Esophagus mucosa (tissue), 1 donor: ENCODE data around the gene RNF31. TPM values are rescaled to one million over a fixed set of nuclear protein-coding genes. Genes with fewer than 3 reads are reported as not detected.
"Not testable (repeated sequence)": the region's sequence is repeated elsewhere in the genome, so short reads cannot be mapped to it uniquely, and the experiment has no call there.

Experiments used
- ATAC-seq: fragments of 200-7000 bp; cut with Tn5 transposase; one replicate; pipeline ENCODE4 v1.9.1; 2020
- total RNA-seq: library from RNA; stranded (reverse); gene quantifications from one replicate; pipeline ENCODE4 v1.2.4, GENCODE V29; 2023
- donor health status: DM: yes; HTN: yes; CAD: no.

Gene RNF31
- 39.7 TPM for total RNA-seq

- ATAC-seq = peak; percentile 94
Measured at GRCh38 chr14:24146978-24147760, at the start of gene RNF31. TSS of gene RNF31 (plus strand) at chr14:24147498. CDS start at chr14:24147699, 201 bp downstream.

GRCh38 chr14:24098229-24098926 is 48.9 kb upstream of the RNF31 start:
- no peak for ATAC-seq

- no peak for ATAC-seq
Measured at GRCh38 chr14:24098927-24099813, 48.1 kb upstream of the RNF31 start.

DNA sequence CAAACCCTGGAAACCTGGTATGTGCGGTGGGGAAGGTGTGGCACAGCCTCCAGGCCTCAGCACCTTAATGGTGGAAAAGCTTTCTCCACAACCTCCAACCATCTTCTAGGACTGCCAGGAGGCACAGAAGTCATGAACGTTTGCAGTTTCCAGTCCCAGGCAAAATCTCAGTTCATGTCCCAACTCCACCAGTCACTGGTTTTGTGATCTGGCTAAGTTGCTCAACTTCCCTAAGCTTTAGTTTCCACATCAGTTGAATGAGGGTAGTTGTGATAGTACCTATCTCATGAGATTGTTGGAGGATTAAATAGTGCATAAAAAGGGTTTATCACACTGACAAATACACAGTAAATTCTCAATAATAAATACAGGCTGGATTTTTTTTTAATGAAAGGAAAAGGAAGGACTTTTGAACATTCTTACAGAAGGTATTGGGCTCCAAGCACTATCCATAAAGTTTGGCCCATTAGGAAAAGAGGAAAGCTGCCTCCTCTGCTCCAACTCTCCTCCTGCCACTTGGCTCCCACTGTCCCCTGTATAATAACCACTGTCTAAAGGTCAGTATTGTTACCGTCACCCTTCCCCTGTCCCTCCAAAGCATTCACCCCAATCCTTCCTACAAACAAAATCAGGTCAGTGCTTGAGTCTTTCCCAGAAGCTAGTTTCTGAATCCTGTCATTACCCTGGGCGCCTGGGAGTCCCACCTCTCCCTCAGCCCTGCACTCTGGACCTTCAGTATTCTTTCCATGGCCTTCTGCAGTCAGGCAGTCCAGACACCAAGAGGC is 46.9 kb upstream of the RNF31 start:
- ATAC-seq = no peak

DNA sequence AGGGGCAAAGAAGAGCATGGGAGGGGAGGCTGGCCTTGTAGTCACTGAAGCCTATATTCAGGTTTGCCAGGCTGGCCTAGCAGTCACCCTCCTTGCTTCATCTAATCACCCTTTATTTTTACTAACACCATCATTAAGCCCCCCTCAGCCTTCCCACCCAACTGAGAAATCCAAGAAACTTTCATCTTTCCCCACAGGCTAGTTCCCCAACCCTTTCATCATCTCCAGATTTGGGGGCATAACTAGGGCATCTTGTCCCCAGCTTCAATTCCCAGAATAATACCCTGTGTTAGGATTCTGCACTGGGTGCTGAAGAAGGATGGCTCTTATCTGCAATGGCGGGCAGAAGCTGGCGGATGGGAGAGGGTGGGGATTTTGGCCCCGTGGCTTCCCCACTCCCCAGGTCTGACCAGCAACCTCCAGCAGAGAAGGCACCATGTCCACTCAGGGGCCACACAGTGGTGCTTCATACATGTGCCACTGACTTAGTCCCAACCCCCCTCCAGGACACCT is 46.3 kb upstream of the RNF31 start:
- no peak for ATAC-seq

DNA sequence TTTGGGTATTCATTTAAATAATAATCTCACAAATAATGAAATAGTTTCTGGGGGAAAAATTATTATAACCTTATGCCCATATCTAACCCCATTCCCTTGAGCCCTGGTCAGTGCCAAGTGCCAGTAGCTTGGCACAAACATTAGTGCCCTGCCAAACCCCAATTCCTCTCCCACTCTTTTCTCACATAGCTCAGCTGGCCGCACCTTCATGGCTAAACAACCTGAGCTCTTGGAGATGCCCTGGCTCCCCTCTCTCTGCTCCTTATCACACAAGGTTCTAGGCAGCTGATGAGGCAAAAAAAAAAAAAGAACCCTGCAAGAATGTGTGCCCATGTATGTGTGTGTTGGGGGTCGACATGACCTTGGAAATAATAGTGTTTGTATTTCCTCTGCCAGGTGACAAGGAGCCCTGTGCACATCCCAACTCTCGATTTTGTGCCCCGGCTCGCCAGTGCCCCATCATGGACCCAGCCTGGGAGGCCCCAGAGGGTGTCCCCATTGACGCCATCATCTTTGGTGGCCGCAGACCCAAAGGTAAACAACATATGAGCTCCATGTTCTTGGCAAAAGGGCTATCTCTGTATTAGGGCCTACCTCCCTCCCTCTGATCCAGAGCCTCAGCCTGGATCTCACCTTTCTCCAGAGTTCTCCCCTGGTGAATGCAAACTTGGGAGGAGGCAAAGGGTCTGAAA is 44.8 kb upstream of the RNF31 start:
- no peak for ATAC-seq

DNA sequence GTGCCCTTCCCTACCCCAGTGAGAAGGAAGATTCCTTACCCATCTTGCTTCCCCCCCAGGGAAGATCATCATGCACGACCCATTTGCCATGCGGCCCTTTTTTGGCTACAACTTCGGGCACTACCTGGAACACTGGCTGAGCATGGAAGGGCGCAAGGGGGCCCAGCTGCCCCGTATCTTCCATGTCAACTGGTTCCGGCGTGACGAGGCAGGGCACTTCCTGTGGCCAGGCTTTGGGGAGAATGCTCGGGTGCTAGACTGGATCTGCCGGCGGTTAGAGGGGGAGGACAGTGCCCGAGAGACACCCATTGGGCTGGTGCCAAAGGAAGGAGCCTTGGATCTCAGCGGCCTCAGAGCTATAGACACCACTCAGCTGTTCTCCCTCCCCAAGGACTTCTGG is 43.8 kb upstream of the RNF31 start:
- peak; percentile 19 for ATAC-seq

GRCh38 chr14:24105609-24106239 is 41.6 kb upstream of the RNF31 start:
- ATAC-seq = not testable (repeated sequence)

DNA sequence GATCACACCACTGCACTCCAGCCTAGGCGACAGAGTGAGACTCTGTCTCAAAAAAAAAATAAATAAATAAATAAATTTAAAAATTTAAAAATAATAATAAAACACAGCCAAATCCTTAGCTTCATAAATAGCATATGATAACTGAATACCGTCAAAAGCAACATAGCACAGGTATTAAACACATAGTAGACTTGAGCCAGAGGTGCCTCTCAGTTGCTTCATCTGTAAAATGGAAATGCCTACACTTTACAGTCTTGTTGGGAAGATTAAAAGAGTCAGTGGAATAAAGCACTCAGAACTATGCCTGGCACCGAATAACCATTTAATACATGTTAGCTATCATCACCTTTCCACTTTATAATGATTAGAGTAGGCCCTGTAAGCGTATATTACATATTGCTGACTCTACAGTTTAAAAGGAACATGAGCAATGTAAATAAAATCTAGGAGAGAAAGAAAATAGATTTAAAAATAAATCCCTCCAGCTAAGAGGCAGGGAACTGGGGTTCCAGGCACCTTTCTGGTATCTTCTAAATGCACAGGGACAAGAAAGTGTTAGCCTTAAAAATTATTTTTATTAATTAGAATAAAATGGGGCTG is 40.5 kb upstream of the RNF31 start:
- no peak for ATAC-seq

- ATAC-seq = no peak
Measured at GRCh38 chr14:24108336-24108874, 38.9 kb upstream of the RNF31 start.

DNA sequence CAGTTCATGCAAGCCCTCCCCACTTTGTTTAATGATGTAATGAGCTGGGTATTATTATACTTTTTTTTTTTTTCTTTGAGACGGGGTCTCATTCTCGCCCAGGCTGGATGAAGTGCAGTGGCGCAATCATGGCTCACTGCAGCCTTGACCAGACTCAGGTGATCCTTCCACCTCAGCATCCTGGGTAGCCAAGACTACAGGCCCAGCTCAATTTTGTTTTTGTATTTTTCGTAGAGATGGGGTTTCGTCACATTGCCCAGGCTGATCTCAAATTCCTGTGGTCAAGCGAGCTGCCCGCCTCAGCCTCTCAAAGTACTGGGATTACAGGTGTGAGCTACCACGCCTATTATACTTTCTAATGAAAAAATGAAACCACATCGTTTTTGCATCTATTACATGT is 37.2 kb upstream of the RNF31 start:
- no peak for ATAC-seq

GRCh38 chr14:24110523-24110922 is 36.8 kb upstream of the RNF31 start:
- no peak for ATAC-seq

DNA sequence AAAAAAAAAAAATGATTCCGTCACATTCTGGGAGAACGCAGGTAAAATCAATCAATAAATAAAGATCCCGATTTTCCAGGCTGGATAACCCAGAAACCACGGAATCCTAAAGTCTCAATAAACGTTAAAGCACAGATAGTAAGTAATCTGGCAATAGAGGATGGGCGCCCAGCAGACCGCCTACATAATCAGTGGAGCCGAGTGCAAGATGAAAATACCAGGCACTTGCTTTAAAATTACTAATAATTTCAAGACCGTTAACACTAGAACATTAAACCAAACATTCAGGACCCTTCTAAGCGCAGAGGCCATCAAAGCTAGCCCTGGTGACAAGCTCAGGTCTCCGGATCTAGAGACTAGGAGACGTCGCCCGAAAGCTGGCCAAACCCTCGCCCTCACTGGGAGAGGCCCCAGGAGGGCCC is 33.9 kb upstream of the RNF31 start:
- ATAC-seq = no peak

DNA sequence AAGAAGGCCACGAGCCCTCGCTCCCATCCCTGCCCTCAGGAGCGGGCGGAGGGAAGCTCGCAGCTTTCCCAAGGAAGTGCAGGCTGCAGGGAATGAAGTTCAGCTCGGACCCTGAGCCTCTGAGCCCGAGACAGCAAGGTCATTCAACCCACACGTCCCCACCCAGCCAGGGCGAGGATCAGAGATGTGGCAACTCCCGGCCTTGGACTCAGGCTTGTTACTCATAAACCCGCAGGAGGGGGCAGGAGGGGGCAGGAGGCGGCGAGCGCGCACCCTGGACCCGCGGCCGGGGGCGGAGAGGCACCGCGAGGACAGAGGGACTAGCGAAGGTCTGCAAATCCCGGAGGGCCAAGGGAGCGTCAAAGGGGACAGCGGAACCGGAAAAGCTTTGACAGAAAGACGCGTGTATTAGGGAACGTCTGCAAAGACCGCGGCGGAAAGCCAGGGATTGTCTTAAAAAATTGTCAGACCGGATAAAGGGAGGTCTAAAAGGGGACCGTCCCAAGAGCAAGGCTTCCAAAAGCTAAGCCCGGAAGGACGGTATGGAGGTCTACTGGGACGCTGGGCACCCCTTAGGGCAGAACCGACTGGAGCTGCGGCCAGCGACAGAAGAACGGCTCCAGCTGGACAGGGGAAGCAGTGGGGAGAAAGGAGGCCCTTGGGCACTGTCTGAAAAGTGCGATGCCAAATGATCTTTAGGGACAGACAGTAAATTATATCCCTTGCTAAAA is 33.3 kb upstream of the RNF31 start:
- ATAC-seq = peak; percentile 59

DNA sequence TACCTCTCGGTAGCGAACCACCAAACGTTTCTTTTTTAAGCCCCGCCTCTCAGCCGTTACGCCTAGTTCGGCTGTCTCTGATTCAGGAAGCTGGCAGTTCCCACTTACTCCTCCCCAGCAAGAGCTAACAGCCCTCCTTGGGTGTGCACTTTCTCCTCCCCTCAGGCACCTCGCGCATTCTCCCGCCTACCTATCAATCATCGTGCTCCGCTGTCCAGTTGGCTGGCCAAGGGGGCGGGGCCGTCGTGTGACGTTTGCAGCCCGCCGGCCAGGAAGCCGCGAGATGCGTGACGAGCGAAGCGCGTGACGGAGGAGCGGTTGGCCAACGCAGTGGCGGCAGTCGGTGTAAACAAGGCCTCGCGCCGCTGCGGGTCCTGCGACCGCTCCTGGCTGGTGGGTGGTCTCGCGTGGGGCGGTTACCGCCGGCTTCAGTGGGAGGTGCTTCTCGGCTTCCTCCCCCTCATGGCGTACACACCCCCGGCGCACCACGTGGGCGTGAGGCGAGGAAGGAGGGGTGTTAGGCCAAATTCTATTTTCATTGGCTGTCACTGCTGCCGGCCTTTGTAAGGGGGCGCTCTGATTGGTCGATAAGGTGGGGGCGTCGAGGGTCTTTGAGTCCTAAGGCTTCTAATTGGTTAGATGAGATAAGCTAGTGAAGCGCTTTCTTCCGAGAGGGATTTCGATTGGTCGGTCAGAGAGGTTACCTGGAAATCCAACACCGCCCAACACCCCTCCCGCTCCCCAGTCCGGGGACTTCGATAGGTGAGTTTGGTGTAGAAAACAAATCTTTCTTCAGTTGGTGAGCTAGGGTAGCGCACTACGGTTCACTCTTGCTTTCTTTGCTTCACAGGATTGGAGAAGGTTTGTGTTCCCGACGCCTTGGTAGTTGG is 32.5 kb upstream of the RNF31 start, which contains the start of the genes DCAF11 and NRL:
DCAF11 (plus strand) TSS at position 246 of the 890 bp plus-strand sequence. CDS start 818 bp downstream, outside the sequence.
NRL (minus strand) TSS at position 418 of the 890 bp plus-strand sequence. CDS start 32,101 bp downstream, outside the sequence.
- peak; percentile 96 for ATAC-seq

DNA sequence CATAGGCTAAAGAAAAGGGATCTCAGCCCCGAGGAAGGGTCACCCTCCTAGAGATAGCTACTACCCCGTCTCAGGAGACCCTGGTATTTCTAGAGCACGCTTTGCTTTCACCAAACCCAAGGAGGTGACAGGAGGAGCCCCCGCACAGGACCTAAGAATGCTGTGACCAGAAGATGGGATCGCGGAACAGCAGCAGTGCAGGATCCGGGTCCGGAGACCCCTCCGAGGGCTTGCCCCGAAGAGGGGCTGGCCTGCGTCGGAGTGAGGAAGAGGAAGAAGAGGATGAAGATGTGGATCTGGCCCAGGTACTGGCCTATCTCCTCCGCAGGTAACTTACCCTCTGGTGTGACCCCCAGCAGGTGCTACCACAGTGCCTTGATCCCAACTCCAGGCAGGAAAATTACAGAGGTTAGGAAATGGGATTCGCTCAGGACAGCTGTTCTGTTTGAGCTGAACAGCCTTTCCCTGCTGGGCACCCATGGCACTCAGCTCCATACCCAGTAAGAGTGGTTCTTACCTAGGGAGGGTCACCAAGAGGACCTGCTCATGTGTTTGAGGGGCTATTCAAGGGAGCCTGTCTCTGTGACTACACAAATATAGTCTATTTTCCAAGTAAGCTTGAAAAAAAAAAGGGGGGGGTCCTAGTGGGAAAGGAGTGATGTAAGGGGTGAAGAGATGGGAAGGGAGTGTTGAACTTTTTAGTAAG is 31.7 kb upstream of the RNF31 start:
- ATAC-seq = no peak

DNA sequence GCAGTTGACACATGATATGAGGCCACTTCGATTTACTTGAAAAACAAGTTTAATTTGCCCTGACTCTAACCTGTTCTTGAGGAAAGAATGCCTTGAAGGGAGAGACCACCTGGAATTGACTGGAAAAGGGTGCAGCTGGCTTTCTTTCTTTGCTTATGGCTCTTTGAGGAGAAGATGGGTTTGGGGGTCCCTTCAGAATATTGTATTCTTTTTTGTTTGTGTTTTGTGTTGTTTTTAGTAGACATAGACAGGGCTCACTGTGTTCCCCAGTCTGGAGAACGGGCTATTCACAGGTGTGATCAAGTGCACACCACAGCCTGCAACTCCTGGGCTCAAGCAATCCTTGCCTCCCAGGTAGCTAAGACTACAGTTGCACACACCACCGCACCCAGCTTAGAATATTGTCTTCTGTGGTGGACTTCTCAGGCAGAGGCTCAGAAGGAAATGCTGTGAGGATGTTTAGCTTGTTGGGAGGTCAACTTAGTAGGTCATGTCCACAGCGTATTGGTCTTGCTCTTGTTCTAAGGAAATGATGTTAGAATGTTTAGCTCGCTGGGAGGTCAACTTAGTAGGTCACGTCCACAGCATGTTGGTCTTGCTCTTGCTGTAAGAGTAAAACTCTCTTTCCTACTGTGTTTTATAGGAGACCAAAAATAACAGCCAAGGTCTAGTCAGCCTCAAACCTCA is 31.0 kb upstream of the RNF31 start:
- no peak for ATAC-seq
